Left ventricle myocardium inferior (tissue), 1 donor: ENCODE data around the gene RSKR. TPM values are rescaled to one million over a fixed set of nuclear protein-coding genes. Genes with fewer than 3 reads are reported as not detected.
"Not testable (repeated sequence)": the region's sequence is repeated elsewhere in the genome, so short reads cannot be mapped to it uniquely, and the experiment has no call there.

Source experiments
- DNase-seq: peaks from one replicate; pipeline ENCODE4 v3.0.0-alpha.2; 2020
- H3K27ac ChIP-seq: fragments of 200-600 bp; replicated peaks from 2 replicates; pipeline ENCODE4 v1.8.0; 2021
- H3K27me3 ChIP-seq: fragments of 200-600 bp; 2 replicates; pipeline ENCODE4 v1.8.0; 2021; ENCODE audit warnings: low read depth
- H3K36me3 ChIP-seq: fragments of 200-600 bp; 2 replicates; pipeline ENCODE4 v1.8.0; 2021
- H3K4me1 ChIP-seq: fragments of 200-600 bp; 2 replicates; pipeline ENCODE4 v1.8.0; 2021
- H3K4me3 ChIP-seq: fragments of 200-600 bp; 2 replicates; pipeline ENCODE4 v1.8.0; 2021; ENCODE audit warnings: mild to moderate bottlenecking, moderate library complexity
- H3K9me3 ChIP-seq: fragments of 200-600 bp; replicated peaks from 2 replicates; pipeline ENCODE4 v1.8.0; 2021
- intact Hi-C: fragments of 100-400 bp; cut with micrococcal nuclease; formaldehyde crosslinking; loops from one replicate; pipeline ENCODE4 v1.11.0; 2022
- total RNA-seq: library from RNA; stranded (reverse); fragmentation: NEBNext Ultra II Directional; extraction: Animal tissue kit (Norgen Biotek cat#: 25700); gene quantifications from one replicate; pipeline ENCODE4 v1.2.1, GENCODE V29; 2021
- TF ChIP-seq, protein P1 (sequence below): fragments of 200-600 bp; IDR thresholded peaks from 2 replicates; pipeline ENCODE4 v1.8.0; 2021; ENCODE audit warnings: antibody characterized with exemption, mild to moderate bottlenecking, borderline replicate concordance
- donor health status: DM: no; HTN: yes; CAD: no; lungs with severe emphysema.

The RSKR gene
- total RNA-seq, 1 donor from 2014 or later: 6.7 TPM

DNA sequence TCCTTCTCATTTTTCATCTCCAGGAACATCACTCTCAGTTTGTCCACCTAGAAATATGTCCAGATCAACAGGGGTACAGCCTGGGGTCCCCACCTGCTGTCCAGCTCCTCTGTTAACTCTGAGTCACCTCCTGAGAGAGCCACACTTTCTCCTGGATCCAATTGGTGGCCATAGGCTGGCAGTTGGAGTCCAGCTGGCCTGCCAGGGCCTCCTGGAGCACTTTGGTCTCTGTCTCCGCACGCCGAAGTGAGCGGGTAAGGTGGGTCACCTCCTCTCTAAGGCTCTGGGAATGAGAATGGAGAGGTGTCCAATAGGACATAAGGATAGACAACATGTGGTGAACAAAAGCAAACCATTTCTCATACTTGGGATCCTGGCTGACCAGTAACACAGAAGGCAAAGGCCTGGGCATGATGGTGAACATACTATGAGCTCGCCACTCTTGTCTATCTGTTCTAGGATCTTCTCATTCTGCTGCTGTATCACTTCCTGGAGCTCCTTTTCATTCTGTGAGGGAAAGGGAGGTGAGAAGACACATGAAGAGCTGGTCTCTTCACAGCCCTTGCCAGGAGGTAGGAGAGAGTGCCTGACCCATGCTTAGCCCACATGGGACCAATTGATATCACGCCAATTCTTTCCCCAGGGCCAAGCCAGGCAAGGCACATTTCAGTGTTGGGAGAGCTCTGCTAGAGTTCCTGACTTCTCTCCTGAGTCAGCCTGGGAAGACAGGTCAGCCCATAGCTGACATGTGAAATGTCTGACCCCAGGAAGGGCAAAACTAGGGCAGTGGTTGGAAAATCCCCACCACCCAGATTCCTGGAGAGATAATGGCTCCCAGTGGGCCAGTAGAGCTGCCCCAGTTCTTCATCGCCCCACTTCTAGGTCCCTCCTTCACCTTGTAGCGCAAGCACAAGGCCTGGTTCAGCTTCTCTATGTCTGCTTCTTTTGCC lies 35.5 kb downstream of the RSKR start:
- Histone ChIP-seq H3K9me3 (no peaks in the 10 kb centered on the region), H3K27ac (no peak overlapping the region), H3K4me3 (no peak overlapping the region), H3K36me3 (peaks cover 9% of the 10 kb centered on the region), H3K4me1 (peaks cover 32% of the 10 kb centered on the region), H3K27me3 (no peaks in the 10 kb centered on the region)
- no peak for DNase-seq
- intact Hi-C loops: no loop called here
- TF ChIP-seq, protein P1, sequence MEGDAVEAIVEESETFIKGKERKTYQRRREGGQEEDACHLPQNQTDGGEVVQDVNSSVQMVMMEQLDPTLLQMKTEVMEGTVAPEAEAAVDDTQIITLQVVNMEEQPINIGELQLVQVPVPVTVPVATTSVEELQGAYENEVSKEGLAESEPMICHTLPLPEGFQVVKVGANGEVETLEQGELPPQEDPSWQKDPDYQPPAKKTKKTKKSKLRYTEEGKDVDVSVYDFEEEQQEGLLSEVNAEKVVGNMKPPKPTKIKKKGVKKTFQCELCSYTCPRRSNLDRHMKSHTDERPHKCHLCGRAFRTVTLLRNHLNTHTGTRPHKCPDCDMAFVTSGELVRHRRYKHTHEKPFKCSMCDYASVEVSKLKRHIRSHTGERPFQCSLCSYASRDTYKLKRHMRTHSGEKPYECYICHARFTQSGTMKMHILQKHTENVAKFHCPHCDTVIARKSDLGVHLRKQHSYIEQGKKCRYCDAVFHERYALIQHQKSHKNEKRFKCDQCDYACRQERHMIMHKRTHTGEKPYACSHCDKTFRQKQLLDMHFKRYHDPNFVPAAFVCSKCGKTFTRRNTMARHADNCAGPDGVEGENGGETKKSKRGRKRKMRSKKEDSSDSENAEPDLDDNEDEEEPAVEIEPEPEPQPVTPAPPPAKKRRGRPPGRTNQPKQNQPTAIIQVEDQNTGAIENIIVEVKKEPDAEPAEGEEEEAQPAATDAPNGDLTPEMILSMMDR: no peak

DNA sequence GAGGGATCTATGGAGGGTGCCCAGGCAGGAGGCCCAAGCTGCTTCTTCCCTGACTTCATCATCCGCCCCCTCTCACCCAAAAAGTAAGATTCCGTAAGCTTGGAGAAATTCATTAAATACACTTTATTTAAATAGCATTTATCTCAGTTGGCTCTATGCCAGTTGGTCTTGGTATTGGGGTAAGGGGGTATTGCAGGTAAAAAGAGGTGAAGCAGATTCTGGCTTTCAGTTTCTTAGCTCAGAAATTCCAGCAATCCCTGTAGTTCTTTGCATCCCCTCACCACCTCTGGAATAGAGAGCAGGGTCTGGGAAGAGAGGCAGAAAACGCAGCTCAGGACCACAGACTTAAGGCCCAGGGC lies 36.5 kb downstream of the RSKR start:
- Histone ChIP-seq H3K27me3 (no peaks in the 10 kb centered on the region), H3K4me1 (peaks cover 42% of the 10 kb centered on the region), H3K27ac (peak overlapping the region; percentile 64), H3K9me3 (no peaks in the 10 kb centered on the region), H3K36me3 (peaks cover 11% of the 10 kb centered on the region), H3K4me3 (no peak overlapping the region)
- DNase-seq: no peak
- TF ChIP-seq, protein P1: no peak
- intact Hi-C loops: no loop called here

DNA sequence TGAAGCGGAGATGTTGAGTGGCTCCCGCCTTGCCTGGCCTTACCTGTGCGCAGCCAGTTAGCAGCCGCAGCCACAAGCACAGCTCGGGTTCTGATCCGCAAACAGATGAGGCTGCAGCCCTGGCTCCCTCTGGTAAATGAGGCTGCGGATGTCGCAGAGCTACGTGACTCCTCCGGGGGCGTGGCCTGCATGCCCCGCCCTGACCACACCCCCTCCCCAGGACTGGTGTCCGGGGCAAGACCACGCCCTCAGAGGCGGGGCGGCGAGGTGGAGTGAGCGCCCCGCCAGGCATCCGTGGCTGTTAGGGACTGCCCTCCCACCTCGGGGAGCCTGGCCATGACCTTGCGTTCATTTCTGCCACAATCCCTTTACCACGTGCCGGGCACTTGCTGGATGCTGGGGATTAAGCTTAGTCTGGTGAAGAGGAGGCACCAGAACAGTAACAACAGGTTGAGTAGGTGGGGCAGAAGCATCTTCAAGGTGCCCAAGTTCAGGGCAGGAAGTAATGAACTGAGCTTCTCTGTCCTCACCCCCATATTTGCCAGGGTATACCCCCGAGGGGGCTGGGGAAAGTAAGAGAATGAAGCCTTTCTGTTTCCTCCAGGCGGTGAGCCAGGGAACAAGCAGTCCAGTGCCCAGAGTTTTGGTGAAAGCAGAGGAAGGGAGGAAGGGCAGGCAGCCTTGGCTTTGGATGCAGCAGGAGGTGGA lies 37.1 kb downstream of the RSKR start, which contains the start of gene ALDOC:
TSS of gene ALDOC (minus strand) at position 138 of the 708 bp plus-strand sequence. CDS start 1,363 bp downstream, outside the sequence.
- H3K27ac ChIP-seq: peak within 1 kb of the TSS; percentile 79

DNA sequence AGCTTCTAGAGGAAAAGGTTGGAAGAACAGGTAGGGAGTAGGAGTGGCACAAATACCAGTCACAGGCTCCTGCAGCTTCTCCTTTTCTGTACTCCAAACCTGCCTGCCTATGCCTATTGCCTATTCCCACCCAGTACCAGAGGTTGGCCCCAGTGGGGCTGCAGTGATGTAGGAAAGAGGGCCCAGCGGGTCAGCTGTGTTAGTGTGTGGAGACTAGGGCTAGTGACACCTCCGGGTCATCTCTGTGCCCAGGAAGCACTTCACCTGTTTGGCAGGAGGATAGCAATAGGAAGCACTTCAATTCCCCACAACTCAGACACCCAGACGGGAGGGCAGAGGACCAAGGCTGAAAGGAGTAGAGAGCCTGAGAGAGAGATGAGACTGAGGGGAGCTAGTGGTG lies 38.0 kb downstream of the RSKR start:
- intact Hi-C loops, H3K27me3 ChIP-seq, DNase-seq, H3K9me3 ChIP-seq: not testable (repeated sequence)
- Histone ChIP-seq H3K27ac (peak overlapping the region; percentile 79), H3K36me3 (peaks cover 11% of the 10 kb centered on the region), H3K4me3 (peak overlapping the region; percentile 61), H3K4me1 (peaks cover 55% of the 10 kb centered on the region)

More for the DNA sequence above, 37.1 kb downstream of the RSKR start, which contains the start of gene ALDOC:
- intact Hi-C loops: no loop called here
- no peaks in the 10 kb centered on the region for H3K9me3 ChIP-seq
- H3K4me1 ChIP-seq: peaks cover 48% of the 10 kb centered on the region
- peaks cover 11% of the 10 kb centered on the region for H3K36me3 ChIP-seq
- TF ChIP-seq, protein P1: no peak
- no peaks in the 10 kb centered on the region for H3K27me3 ChIP-seq
- peak within 1 kb of the TSS; percentile 61 for H3K4me3 ChIP-seq
- DNase-seq: peak; percentile 98

DNA sequence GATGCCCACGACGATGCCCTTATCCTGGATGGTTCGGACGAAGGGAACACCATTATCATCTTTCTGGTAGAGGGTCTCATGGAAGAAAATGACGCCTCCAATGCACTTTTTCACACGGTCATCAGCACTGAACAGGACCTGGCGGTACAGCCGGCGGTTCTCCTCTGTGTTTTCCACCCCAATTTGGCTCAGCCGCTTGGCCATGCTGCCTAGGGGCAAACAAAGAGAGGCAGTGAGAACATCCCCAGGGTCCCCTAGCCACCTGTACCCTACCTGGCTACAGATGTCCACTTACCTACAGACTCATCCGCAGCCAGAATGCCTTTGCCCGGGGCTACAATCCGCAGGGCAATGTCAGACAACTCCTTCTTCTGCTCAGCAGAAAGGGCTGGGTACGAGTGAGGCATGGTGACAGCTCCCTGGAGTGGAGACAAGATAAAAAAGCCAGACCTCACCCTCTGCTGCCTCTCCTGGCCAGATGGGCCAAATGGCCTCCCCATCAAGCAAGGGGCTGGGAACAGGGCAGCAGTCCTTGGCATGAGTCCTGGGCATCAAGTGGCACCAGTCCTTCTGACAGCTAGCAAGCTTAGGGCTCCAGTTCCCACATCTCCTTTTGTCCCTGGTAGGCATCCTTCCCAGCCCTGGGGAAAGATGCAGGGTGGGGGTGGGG lies 38.7 kb downstream of the RSKR start:
- H3K4me1 ChIP-seq: peaks cover 62% of the 10 kb centered on the region
- intact Hi-C loops: no loop called here
- H3K27ac ChIP-seq: peak overlapping the region; percentile 79

More for the DNA sequence above, 38.7 kb downstream of the RSKR start:
- H3K4me3 ChIP-seq: peak overlapping the region; percentile 61
- H3K9me3 ChIP-seq: no peaks in the 10 kb centered on the region
- TF ChIP-seq, protein P1: peak; percentile 55
- no peaks in the 10 kb centered on the region for H3K27me3 ChIP-seq
- DNase-seq: peak; percentile 81
- peaks cover 11% of the 10 kb centered on the region for H3K36me3 ChIP-seq
